ENCODE measurements around the gene PCDHGB7.

GRCh38 chr5:141440341-141440740 lies 22.9 kb downstream of the PCDHGB7 start:
- TF ChIP-seq EZH2 (IDR thresholded peaks at IDR 0.05; ENCODE audit: insufficient read depth, poor library complexity, severe bottlenecking), result no peak
- TF ChIP-seq EZH2phosphoT487 (IDR thresholded peaks at IDR 0.05; ENCODE audit: insufficient read depth, low read depth), result no peak
